HCT116 (cell line): ENCODE results near the gene GPX4. TPM values are rescaled to one million over a fixed set of nuclear protein-coding genes. Genes with fewer than 3 reads are reported as not detected.

Source experiments
- ATAC-seq: fragments of 200-7000 bp; cut with Tn5 transposase; 2 replicates; pipeline ENCODE4 v1.9.1; 2020; ENCODE audit warnings: mild to moderate bottlenecking, moderate library complexity
- BruUV-seq: library from RNA; stranded (reverse); fragments of 400-500 nt; replicated peaks from 2 replicates; lab custom pipeline; 2021; lab: Mats Ljungman, UMichigan
- CTCF ChIA-PET: fragments of 300-600 bp; sonication (Branson Sonifier 250); formaldehyde crosslinking; loops from one replicate; lab custom pipeline; 2021; ENCODE audit warnings: antibody characterized with exemption; lab: Charles Lee
- POLR2A ChIA-PET: fragments of 300-600, 350-600 bp; sonication (Branson Sonifier 250); formaldehyde crosslinking; loops from one replicate; lab custom pipeline; 2021; ENCODE audit warnings: antibody characterized with exemption; lab: Charles Lee
- RAD21 ChIA-PET, 2 experiments: fragments of 300-600 bp; sonication (Branson Sonifier 250); formaldehyde crosslinking; loops; one replicate each; lab custom pipeline; 2023; ENCODE audit warnings: low total read pairs in 2 of 2; ENCODE audit not compliant: uncharacterized antibody in 2 of 2, unreplicated experiment in 2 of 2, low non-redundant PET in 1 of 2; lab: Charles Lee
- DNase-seq: peaks from one replicate; pipeline ENCODE4 v3.0.0-alpha.2; 2010; ENCODE audit warnings: low read depth, low spot score
- H2AFZ ChIP-seq: fragments of 200-600 bp; shearing (Covaris generic), sonication (generic); 2 replicates; pipeline ENCODE4 v1.6.1; 2017; ENCODE audit warnings: low read depth, mixed run types, mixed read lengths, antibody characterized with exemption, low read length; ENCODE audit not compliant: poor library complexity, severe bottlenecking
- H3K27ac ChIP-seq: 2 replicates; pipeline ENCODE4 v1.5.1; 2012; ENCODE audit warnings: low read depth, low read length
- H3K27me3 ChIP-seq: fragments of 200-600 bp; sonication (generic); 2 replicates; pipeline ENCODE4 v1.6.1; 2016; ENCODE audit warnings: mixed run types, low read length, mixed read lengths; ENCODE audit not compliant: insufficient read depth
- H3K36me3 ChIP-seq, 2 experiments: fragments of 200-500 bp in 1 of 2; fragments of 200-600 bp in 1 of 2; sonication (Bioruptor generic) in 1 of 2; sonication (generic) in 1 of 2; 2 replicates each; pipeline versions ENCODE4 v1.5.1 to v1.6.1; 2014 to 2016; ENCODE audit warnings: low read length in 2 of 2, inconsistent platforms in 1 of 2, mixed read lengths in 1 of 2, mixed run types in 1 of 2; ENCODE audit not compliant: insufficient read depth in 2 of 2, control insufficient read depth in 1 of 2
- H3K4me1 ChIP-seq, 2 experiments: fragments of 200-600 bp in 1 of 2; sonication (generic) in 1 of 2; 2 replicates each; pipeline versions ENCODE4 v1.5.1 to v1.6.1; 2012 to 2017; ENCODE audit warnings: low read length in 2 of 2, inconsistent platforms in 1 of 2, mild to moderate bottlenecking in 1 of 2, mixed read lengths in 1 of 2, mixed run types in 1 of 2, moderate library complexity in 1 of 2; ENCODE audit not compliant: insufficient read depth in 2 of 2, control insufficient read depth in 1 of 2
- H3K4me2 ChIP-seq: fragments of 200-600 bp; sonication (generic); 2 replicates; pipeline ENCODE4 v1.6.1; 2017; ENCODE audit warnings: mixed run types, low read length, mixed read lengths
- H3K4me3 ChIP-seq, 2 experiments: fragments of 200-600 bp in 1 of 2; sonication (generic) in 1 of 2; replicated peaks in 1 of 2; 2 replicates each; pipeline ENCODE4 v1.5.1; 2011 to 2016; ENCODE audit warnings: low read length in 2 of 2, control low read depth in 1 of 2, low read depth in 1 of 2, mild to moderate bottlenecking in 1 of 2, mixed read lengths in 1 of 2, mixed run types in 1 of 2
- H3K79me2 ChIP-seq: fragments of 200-600 bp; sonication (generic); 2 replicates; pipeline ENCODE4 v1.6.1; 2017; ENCODE audit warnings: mild to moderate bottlenecking, mixed run types, low read length, moderate library complexity, mixed read lengths; ENCODE audit not compliant: insufficient read depth
- H3K9ac ChIP-seq: fragments of 200-600 bp; sonication (generic); 2 replicates; pipeline ENCODE4 v1.6.1; 2016; ENCODE audit warnings: low read length, mixed read lengths
- H3K9me2 ChIP-seq: fragments of 200-600 bp; sonication (generic), shearing (Covaris generic); 2 replicates; pipeline ENCODE4 v1.6.1; 2017; ENCODE audit warnings: mixed run types, mild to moderate bottlenecking, moderate library complexity; ENCODE audit not compliant: insufficient read depth
- H3K9me3 ChIP-seq, 2 experiments: fragments of 200-500 bp in 1 of 2; fragments of 200-600 bp in 1 of 2; sonication (Bioruptor generic) in 1 of 2; sonication (generic) in 1 of 2; 2 replicates each; pipeline ENCODE4 v1.6.1; 2014 to 2017; ENCODE audit warnings: low read length in 2 of 2, mixed read lengths in 2 of 2, inconsistent platforms in 1 of 2, low read depth in 1 of 2, mild to moderate bottlenecking in 1 of 2, mixed run types in 1 of 2, moderate library complexity in 1 of 2; ENCODE audit not compliant: control insufficient read depth in 1 of 2, insufficient read depth in 1 of 2
- H4K20me1 ChIP-seq: fragments of 200-600 bp; sonication (generic), shearing (Covaris generic); 2 replicates; pipeline ENCODE4 v1.6.1; 2017; ENCODE audit warnings: mixed run types, mild to moderate bottlenecking, moderate library complexity; ENCODE audit not compliant: insufficient read depth
- CTCF ChIP-seq, 3 experiments: fragments of 200-600 bp in 1 of 3; sonication (generic) in 1 of 3; IDR thresholded peaks in 2 of 3; conservative IDR thresholded peaks in 1 of 3; 2 replicates each; pipeline ENCODE4 v1.5.1; 2012 to 2017; ENCODE audit warnings: low read depth in 2 of 3, low read length in 2 of 3, antibody characterized with exemption in 1 of 3, borderline replicate concordance in 1 of 3, control low read depth in 1 of 3, mild to moderate bottlenecking in 1 of 3, mixed read lengths in 1 of 3, mixed run types in 1 of 3, moderate library complexity in 1 of 3; ENCODE audit not compliant: insufficient read depth in 1 of 3
- EZH2phosphoT487 ChIP-seq: fragments of 200-600 bp; IDR thresholded peaks from 2 replicates; pipeline ENCODE4 v1.6.1; 2018; ENCODE audit warnings: antibody characterized with exemption, borderline replicate concordance
- JUND ChIP-seq: IDR thresholded peaks from 2 replicates; pipeline ENCODE4 v1.6.1; 2012
- RAD21 ChIP-seq: IDR thresholded peaks from 2 replicates; pipeline ENCODE4 v1.6.1; 2012; ENCODE audit warnings: low read depth, mild to moderate bottlenecking
- SRF ChIP-seq: IDR thresholded peaks from 2 replicates; pipeline ENCODE4 v1.6.1; 2012; ENCODE audit warnings: low read depth
- TCF7L2 ChIP-seq: IDR thresholded peaks from 2 replicates; pipeline ENCODE4 v1.7.0; 2011; ENCODE audit warnings: borderline replicate concordance, inconsistent platforms; ENCODE audit not compliant: insufficient read depth, insufficient read length; ENCODE audit errors: extremely low read depth
- ZNF274 ChIP-seq: fragments of 200-500 bp; sonication (Bioruptor generic); IDR thresholded peaks from 2 replicates; pipeline ENCODE4 v1.6.1; 2014; ENCODE audit warnings: mild to moderate bottlenecking, low read depth, low read length, inconsistent platforms
- intact Hi-C: fragments of 100-400 bp; cut with micrococcal nuclease; formaldehyde crosslinking; loops from 2 replicates; pipeline ENCODE4 v1.10.0; 2022
- total RNA-seq: library from RNA; stranded (reverse); gene quantifications from one replicate; pipeline ENCODE4 v1.2.1, GENCODE V29; 2021; ENCODE audit not compliant: unreplicated experiment
- TF ChIP-seq, protein P1 (sequence below): IDR thresholded peaks from 2 replicates; pipeline ENCODE4 v1.6.1; 2012

Gene GPX4
- total RNA-seq, 1 experiment from 2014 or later: 481 TPM

GRCh38 chr19:1135454-1135853 is 31.7 kb downstream of the GPX4 start:
- no TSS peak for BruUV-seq

More at GRCh38 chr19:1135454-1135853, 31.7 kb downstream of the GPX4 start:
- Histone ChIP-seq H2AFZ (no peak overlapping the region), H3K4me1 (peaks cover 0 to 4% of the 10 kb centered on the region in 2 experiments; a peak in 1 of 4 replicates), H3K4me2 (no peak overlapping the region), H3K27ac (no peak overlapping the region), H3K79me2 (peaks cover 24% of the 10 kb centered on the region; the same call in 1 of the 2 replicates), H3K9ac (no peak overlapping the region), H3K9me3 (no peaks in the 10 kb centered on the region), H3K4me3 (no peak overlapping the region), H3K36me3 (peaks cover 0 to 8% of the 10 kb centered on the region in 2 experiments; a peak in 1 of 4 replicates), H3K27me3 (no peaks in the 10 kb centered on the region), H4K20me1 (no peaks in the 10 kb centered on the region), H3K9me2 (no peaks in the 10 kb centered on the region)
- TF ChIP-seq SRF: no peak
- TF ChIP-seq, protein P1, sequence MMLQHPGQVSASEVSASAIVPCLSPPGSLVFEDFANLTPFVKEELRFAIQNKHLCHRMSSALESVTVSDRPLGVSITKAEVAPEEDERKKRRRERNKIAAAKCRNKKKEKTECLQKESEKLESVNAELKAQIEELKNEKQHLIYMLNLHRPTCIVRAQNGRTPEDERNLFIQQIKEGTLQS: no peak
- no peak for TF ChIP-seq RAD21
- no peak for TF ChIP-seq ZNF274
- no peak for TF ChIP-seq EZH2phosphoT487
- no peak for TF ChIP-seq JUND
- no peak for TF ChIP-seq CTCF (IDR thresholded peaks at IDR 0.05 in 2 of 3, conservative IDR thresholded peaks at IDR 0.05 in 1 of 3; ENCODE audit: borderline replicate concordance in 1 of 3, insufficient read depth in 1 of 3, low read depth in 2 of 3, low read length in 2 of 3)
- no peak for TF ChIP-seq TCF7L2
- DNase-seq: no peak
- RAD21 ChIA-PET: interaction anchor here in 1 of 2 experiments (0.7 kb wide), 1 partner anchor 185 kb away, joined by 3 read pairs; no protein-coding TSS in a partner anchor
- CTCF ChIA-PET: no interaction called here
- no peak for ATAC-seq
- intact Hi-C loops: no loop called here
- POLR2A ChIA-PET: no interaction called here
